A549 (cell line): Measurements from ENCODE around the gene COL4A5.

Experiments used
- CBX8 ChIP-seq: fragments of 200-600 bp; sonication (generic); IDR thresholded peaks from 2 replicates; pipeline ENCODE4 v1.6.1; 2016
- CTCF ChIP-seq: fragments of >200 bp; sonication (Bioruptor Twin); formaldehyde crosslinking; IDR thresholded peaks from 3 replicates; pipeline ENCODE4 v1.5.1; 2016
- HDAC2 ChIP-seq: fragments of 200-600 bp; sonication (generic); IDR thresholded peaks from 2 replicates; pipeline ENCODE4 v1.6.1; 2016
- JUN ChIP-seq, 2 experiments: fragments of >200 bp; sonication (Bioruptor Twin); formaldehyde crosslinking; IDR thresholded peaks; 2 replicates in 1 of 2; 3 replicates in 1 of 2; pipeline ENCODE4 v1.6.1; 2016 to 2017
- POLR2A ChIP-seq: IDR thresholded peaks from 2 replicates; pipeline ENCODE4 v1.6.1; 2012; ENCODE audit warnings: mild to moderate bottlenecking, low read length
- TFCP2L1 ChIP-seq: fragments of 250-450 bp; sonication (Bioruptor Pico); IDR thresholded peaks from 2 replicates; pipeline ENCODE4 v1.5.0; 2021; ENCODE audit warnings: mild to moderate bottlenecking
- TF ChIP-seq, protein P1 (sequence below): fragments of 200-600 bp; sonication (generic); IDR thresholded peaks from 2 replicates; pipeline ENCODE4 v1.6.1; 2016; ENCODE audit warnings: antibody characterized with exemption, mild to moderate bottlenecking, moderate library complexity

DNA sequence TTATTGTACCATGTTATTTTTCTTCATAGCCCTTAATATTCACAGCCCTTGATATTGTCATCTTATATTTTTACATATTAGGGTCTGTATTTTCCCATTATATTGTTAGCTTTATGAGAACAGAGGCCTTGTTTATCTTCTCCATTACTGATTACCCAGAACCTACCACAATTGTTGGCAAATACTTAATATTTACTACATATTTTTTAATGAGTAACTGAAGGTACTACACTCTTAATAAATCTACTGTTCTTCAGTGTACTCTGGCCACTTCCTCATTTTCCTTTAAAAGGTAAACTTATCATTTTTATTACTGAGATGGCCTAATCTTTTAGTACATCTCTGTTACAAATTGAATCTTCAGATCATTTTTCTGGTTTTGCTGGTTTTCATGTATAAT is 133.5 kb downstream of the COL4A5 start:
- TF ChIP-seq CTCF (no peak), POLR2A (no peak), HDAC2 (no peak), TFCP2L1 (CRISPR knock-in tag) (no peak), CBX8 (no peak), JUN (IDR thresholded peaks at IDR 0.05) (no peak)
- TF ChIP-seq, protein P1, sequence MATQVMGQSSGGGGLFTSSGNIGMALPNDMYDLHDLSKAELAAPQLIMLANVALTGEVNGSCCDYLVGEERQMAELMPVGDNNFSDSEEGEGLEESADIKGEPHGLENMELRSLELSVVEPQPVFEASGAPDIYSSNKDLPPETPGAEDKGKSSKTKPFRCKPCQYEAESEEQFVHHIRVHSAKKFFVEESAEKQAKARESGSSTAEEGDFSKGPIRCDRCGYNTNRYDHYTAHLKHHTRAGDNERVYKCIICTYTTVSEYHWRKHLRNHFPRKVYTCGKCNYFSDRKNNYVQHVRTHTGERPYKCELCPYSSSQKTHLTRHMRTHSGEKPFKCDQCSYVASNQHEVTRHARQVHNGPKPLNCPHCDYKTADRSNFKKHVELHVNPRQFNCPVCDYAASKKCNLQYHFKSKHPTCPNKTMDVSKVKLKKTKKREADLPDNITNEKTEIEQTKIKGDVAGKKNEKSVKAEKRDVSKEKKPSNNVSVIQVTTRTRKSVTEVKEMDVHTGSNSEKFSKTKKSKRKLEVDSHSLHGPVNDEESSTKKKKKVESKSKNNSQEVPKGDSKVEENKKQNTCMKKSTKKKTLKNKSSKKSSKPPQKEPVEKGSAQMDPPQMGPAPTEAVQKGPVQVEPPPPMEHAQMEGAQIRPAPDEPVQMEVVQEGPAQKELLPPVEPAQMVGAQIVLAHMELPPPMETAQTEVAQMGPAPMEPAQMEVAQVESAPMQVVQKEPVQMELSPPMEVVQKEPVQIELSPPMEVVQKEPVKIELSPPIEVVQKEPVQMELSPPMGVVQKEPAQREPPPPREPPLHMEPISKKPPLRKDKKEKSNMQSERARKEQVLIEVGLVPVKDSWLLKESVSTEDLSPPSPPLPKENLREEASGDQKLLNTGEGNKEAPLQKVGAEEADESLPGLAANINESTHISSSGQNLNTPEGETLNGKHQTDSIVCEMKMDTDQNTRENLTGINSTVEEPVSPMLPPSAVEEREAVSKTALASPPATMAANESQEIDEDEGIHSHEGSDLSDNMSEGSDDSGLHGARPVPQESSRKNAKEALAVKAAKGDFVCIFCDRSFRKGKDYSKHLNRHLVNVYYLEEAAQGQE: no peak
